Pancreas (tissue), 10 donors: ENCODE data around the gene BPTF. TPM values are rescaled to one million over a fixed set of nuclear protein-coding genes. Genes with fewer than 3 reads are reported as not detected.
A peak's percentile ranks its signal among the peaks of the same experiment; 100 is the strongest.
"Not testable (repeated sequence)": the region's sequence is repeated elsewhere in the genome, so short reads cannot be mapped to it uniquely, and the experiment has no call there.

Experiments
- ATAC-seq, 4 donors: fragments of 200-7000 bp; cut with Tn5 transposase; one replicate each; pipeline versions ENCODE4 v1.8.0 to v1.9.1; 2020; ENCODE audit warnings: mild to moderate bottlenecking in 4 of 4, moderate library complexity in 4 of 4
- DNase-seq, 6 donors: peaks; one replicate each; pipeline ENCODE4 v3.0.0-alpha.2; 2020
- FAIRE-seq: peaks from 2 replicates; lab custom pipeline; 2012; peaks lifted over from hg19 to GRCh38; lab: Jason Lieb, UNC
- H3K27ac ChIP-seq, 4 donors: fragments of 200-600 bp; sonication (generic); 1 replicate in 3 of 4; 2 replicates in 1 of 4; pipeline versions ENCODE4 v1.5.0 to v1.8.0; 2020
- H3K27me3 ChIP-seq, 4 donors: fragments of 200-600 bp; one replicate each; pipeline ENCODE4 v1.8.0; 2021
- H3K36me3 ChIP-seq, 3 donors: fragments of 200-600 bp; sonication (generic) in 1 of 3; one replicate each; pipeline versions ENCODE4 v1.5.0 to v1.8.0; 2020 to 2021
- H3K4me1 ChIP-seq, 3 donors: fragments of 200-600 bp; one replicate each; pipeline ENCODE4 v1.8.0; 2021
- H3K4me3 ChIP-seq, 4 donors: fragments of 200-600 bp; sonication (generic) in 2 of 4; one replicate each; pipeline versions ENCODE4 v1.5.0 to v1.8.0; 2020 to 2021
- H3K9me3 ChIP-seq, 4 donors: fragments of 200-600 bp; one replicate each; pipeline ENCODE4 v1.8.0; 2021
- WGBS, 2 donors: extraction: QIAGEN DNeasy Blood & Tissue Kit; methylation state at CpG; one replicate each; pipeline ENCODE4 v1.1.7; 2013; 5-methylcytosine and 5-hydroxymethylcytosine counted together
- intact Hi-C, 3 donors: fragments of 100-400 bp; cut with DNase I; formaldehyde crosslinking; loops; one replicate each; pipeline versions ENCODE4 v1.11.1 to v1.14.2; 2022
- polyA plus RNA-seq, 2 donors: library from polyadenylated mRNA; stranded (reverse); fragments of 200-250 nt; gene quantifications; one replicate each; pipeline ENCODE4 v1.2.3, GENCODE V29; 2013
- total RNA-seq, 6 donors: library from RNA; stranded (reverse); fragmentation: NEBNext Ultra II Directional in 4 of 6; extraction: Animal tissue kit (Norgen Biotek cat#: 25700) in 4 of 6; gene quantifications; one replicate each; pipeline versions ENCODE4 v1.2.1 to v1.2.4, GENCODE V29; 2021 to 2023
- TF ChIP-seq, protein P1 (sequence below), 4 donors: fragments of 200-600 bp; sonication (generic) in 3 of 4; IDR thresholded peaks; one replicate each; pipeline versions ENCODE4 v1.5.0 to v1.8.0; 2021; ENCODE audit warnings: antibody characterized with exemption in 4 of 4
- donor health status: healthy with polysubstance abuse.
- donor health status: DM: no; HTN: no; CAD: no; lungs with moderate emphysema.
- donor health status: DM: no; HTN: no; CAD: no.
- donor health status: control.
- donor health status: control.
- donor health status: Bipolar disorder and iron deficiency.
- donor health status: DM: yes; HTN: yes; CAD: no.
- donor health status: DM: no; HTN: no; CAD: no.
- donor health status: DM: no; HTN: no; CAD: no.
- donor health status: DM: yes; HTN: yes; CAD: no.

The BPTF gene
- total and polyA plus RNA-seq, 8 donors: 15.5 to 59.1 (median 34.1) TPM

DNA sequence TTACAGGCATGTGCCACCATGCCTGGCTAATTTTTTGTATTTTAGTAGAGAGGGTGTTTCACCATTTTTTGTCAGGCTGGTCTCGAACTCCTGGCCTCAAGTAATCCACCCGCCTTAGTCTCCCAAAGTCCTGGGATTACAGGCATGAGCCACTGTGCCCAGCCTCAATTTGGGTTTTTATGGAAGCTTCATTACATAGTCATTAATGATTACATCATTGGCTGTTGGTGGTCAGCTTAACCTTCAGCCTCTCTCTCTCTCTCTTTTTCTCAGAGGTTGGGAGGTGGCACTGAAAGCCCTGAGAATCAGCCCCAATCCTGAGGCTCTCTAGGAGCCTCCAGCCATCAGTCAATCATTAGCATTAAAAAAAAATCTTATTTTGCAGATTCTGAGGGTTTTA, 125.6 kb downstream of the BPTF start:
- H3K27me3 ChIP-seq: no peaks in the 10 kb centered on the region
- intact Hi-C loops: no loop called here
- H3K27ac ChIP-seq: no peak overlapping the region
- no peaks in the 10 kb centered on the region for H3K4me1 ChIP-seq
- ATAC-seq (no peak), FAIRE-seq (no peak), DNase-seq (no peak)
- no peak overlapping the region for H3K4me3 ChIP-seq
- TF ChIP-seq, protein P1, sequence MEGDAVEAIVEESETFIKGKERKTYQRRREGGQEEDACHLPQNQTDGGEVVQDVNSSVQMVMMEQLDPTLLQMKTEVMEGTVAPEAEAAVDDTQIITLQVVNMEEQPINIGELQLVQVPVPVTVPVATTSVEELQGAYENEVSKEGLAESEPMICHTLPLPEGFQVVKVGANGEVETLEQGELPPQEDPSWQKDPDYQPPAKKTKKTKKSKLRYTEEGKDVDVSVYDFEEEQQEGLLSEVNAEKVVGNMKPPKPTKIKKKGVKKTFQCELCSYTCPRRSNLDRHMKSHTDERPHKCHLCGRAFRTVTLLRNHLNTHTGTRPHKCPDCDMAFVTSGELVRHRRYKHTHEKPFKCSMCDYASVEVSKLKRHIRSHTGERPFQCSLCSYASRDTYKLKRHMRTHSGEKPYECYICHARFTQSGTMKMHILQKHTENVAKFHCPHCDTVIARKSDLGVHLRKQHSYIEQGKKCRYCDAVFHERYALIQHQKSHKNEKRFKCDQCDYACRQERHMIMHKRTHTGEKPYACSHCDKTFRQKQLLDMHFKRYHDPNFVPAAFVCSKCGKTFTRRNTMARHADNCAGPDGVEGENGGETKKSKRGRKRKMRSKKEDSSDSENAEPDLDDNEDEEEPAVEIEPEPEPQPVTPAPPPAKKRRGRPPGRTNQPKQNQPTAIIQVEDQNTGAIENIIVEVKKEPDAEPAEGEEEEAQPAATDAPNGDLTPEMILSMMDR (IDR thresholded peaks at IDR 0.05): no peak
- H3K9me3 ChIP-seq: no peaks in the 10 kb centered on the region
- 96 to 100% methylated on average over 2 of the region's 2 CpGs for WGBS, 2 donors
- peaks cover 0 to 47% (median 25%) of the 10 kb centered on the region in 3 donors for H3K36me3 ChIP-seq

DNA sequence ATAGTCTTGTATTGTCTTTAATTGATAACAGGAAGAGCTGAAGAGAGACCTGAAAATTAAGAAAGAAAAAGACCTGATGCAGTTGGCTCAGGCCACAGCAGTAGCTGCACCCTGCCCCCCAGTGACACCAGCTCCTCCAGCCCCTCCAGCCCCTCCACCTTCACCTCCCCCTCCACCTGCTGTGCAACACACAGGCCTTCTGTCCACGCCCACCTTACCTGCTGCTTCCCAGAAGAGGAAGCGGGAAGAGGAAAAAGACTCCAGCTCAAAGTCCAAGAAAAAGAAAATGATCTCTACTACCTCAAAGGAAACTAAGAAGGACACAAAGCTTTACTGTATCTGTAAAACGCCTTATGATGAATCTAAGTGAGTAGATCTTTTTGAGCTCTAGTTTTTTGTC, 134.2 kb downstream of the BPTF start:
- ATAC-seq: no peak
- no peaks in the 10 kb centered on the region for H3K4me1 ChIP-seq
- WGBS, 2 donors: 89 to 95% methylated on average over 3 of the region's 3 CpGs
- intact Hi-C loops: no loop called here
- peaks cover 0 to 12% (median 0%) of the 10 kb centered on the region in 3 donors for H3K36me3 ChIP-seq
- H3K27ac ChIP-seq: no peak overlapping the region
- no peak for DNase-seq
- H3K9me3 ChIP-seq: no peaks in the 10 kb centered on the region
- H3K27me3 ChIP-seq: no peaks in the 10 kb centered on the region
- TF ChIP-seq, protein P1 (IDR thresholded peaks at IDR 0.05): no peak
- no peak overlapping the region for H3K4me3 ChIP-seq
- no peak for FAIRE-seq

DNA sequence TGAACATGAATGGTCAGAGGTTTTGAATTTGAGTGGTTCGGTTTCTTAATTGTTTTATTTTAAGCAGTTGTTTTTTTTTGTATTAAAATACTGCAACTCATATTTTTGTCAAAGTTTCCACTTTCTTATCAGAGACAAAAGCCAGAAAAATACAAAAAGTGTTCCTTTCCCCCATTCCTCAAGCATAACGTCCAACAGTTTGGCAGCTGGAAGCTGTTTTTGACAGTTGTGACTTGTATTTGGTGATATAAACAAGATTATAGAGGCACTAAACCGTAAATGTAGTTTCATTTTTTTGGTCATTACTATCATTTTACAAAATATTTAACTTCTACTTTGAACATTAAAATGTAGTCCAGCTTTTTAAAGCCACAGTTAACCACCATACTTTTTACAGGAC, 135.0 kb downstream of the BPTF start:
- FAIRE-seq, H3K27ac ChIP-seq, H3K27me3 ChIP-seq, DNase-seq, ATAC-seq, H3K9me3 ChIP-seq, H3K4me3 ChIP-seq, H3K4me1 ChIP-seq: not testable (repeated sequence)
- intact Hi-C loops: loop anchor here in 1 of 3 donors (10.0 kb wide), 1 partner anchor 75 kb away; the partner anchor contains the start of gene KPNA2
- WGBS, 2 donors: 68 to 74% methylated on average over 3 of the region's 3 CpGs
- H3K36me3 ChIP-seq: peaks cover 0 to 13% (median 0%) of the 10 kb centered on the region in 3 donors

DNA sequence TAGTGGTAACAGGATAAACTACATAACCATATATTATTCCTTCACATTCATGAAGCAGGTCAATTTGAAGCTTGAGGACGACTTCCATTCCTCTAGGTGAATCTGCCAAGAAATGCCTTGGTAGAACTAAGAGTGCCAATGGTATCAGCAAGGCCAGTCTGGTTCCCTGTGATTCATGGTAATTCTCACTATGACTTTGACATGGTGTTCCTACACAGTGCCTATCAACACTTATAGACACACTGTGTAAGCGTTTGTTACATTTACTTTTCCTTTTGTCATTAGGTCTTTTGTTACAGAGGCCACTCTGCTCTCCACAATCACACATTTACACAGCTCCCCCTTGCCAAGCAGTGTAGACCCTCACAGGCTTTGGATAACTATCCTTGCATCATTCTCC, 136.9 kb downstream of the BPTF start:
- DNase-seq, H3K4me1 ChIP-seq, FAIRE-seq, H3K4me3 ChIP-seq, H3K27me3 ChIP-seq, H3K27ac ChIP-seq, H3K9me3 ChIP-seq: not testable (repeated sequence)
- WGBS, 2 donors: 78 to 79% methylated on average over 2 of the region's 2 CpGs
- peak in 1 of 4 donors; percentile 8 for ATAC-seq
- intact Hi-C loops: loop anchor here in 1 of 3 donors (10.0 kb wide), 1 partner anchor 73 kb away; the partner anchor contains the start of gene KPNA2
- peaks cover 0 to 28% (median 5%) of the 10 kb centered on the region in 3 donors for H3K36me3 ChIP-seq

DNA sequence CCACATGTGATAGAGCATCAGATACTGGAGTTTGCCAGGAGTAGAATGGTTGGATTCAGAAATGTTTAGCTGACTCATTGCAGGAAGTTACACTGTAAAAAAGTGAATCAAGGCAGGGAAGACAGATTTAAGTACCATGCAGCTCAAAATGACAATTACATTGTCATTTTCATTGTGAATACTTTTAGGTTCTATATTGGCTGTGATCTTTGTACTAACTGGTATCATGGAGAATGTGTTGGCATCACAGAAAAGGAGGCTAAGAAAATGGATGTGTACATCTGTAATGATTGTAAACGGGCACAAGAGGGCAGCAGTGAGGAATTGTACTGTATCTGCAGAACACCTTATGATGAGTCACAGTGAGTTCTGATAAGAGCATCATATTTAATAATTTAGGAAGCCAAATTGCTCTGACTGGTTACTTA, 137.9 kb downstream of the BPTF start:
- intact Hi-C loops: loop anchor here in 1 of 3 donors (10.0 kb wide), 1 partner anchor 72 kb away; the partner anchor contains the start of gene KPNA2
- peaks cover 0 to 23% (median 5%) of the 10 kb centered on the region in 3 donors for H3K36me3 ChIP-seq
- not testable (repeated sequence) for H3K27me3 ChIP-seq, H3K27ac ChIP-seq, H3K4me1 ChIP-seq, H3K9me3 ChIP-seq, H3K4me3 ChIP-seq
- FAIRE-seq (peak; percentile 96), DNase-seq (peak in 4 of 6 donors; percentile 43 to 77 (median 62)), ATAC-seq (peak; percentile 92 to 99 (median 96))
- 0% methylated on average over 1 of the region's 1 CpG for WGBS, 2 donors
- TF ChIP-seq, protein P1 (IDR thresholded peaks at IDR 0.05): peak; percentile 8 to 69 (median 46)

DNA sequence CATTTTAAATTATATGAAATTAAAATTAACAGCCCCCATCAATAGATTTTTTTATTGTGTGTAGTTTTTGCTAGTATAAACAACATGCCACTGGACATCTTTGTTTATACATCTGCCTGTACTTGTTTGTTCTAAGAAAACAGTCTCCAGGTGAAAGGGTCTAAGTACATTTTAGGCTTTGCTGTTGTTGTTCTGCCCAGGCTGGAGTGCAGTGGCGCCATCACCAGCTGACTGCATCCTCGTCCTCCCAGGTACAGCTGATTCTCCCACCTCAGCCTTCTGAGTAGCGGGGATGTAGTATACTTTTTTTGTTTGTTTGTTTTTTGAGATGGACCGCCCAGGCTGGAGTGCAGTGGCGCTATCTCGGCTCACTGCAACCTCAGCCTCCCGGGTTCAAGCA, 145.5 kb downstream of the BPTF start:
- Histone ChIP-seq H3K27ac (no peak overlapping the region), H3K4me3 (no peak overlapping the region), H3K27me3 (no peaks in the 10 kb centered on the region), H3K9me3 (no peaks in the 10 kb centered on the region), H3K4me1 (no peaks in the 10 kb centered on the region), H3K36me3 (peaks cover 0 to 11% (median 5%) of the 10 kb centered on the region in 3 donors)
- TF ChIP-seq, protein P1 (IDR thresholded peaks at IDR 0.05): no peak
- no peak for FAIRE-seq
- no peak for DNase-seq
- 93% methylated on average over 7 of the region's 7 CpGs for WGBS, 2 donors
- intact Hi-C loops: no loop called here
- no peak for ATAC-seq
